ENCODE data around the gene WDR72. TPM values are rescaled to one million over a fixed set of nuclear protein-coding genes. Genes with fewer than 3 reads are reported as not detected.
"Not testable (repeated sequence)": the region's sequence is repeated elsewhere in the genome, so short reads cannot be mapped to it uniquely, and the experiment has no call there.

WDR72 gene
- total RNA-seq: 0.34 TPM in 1 of 2 replicates, not detected in the other

DNA sequence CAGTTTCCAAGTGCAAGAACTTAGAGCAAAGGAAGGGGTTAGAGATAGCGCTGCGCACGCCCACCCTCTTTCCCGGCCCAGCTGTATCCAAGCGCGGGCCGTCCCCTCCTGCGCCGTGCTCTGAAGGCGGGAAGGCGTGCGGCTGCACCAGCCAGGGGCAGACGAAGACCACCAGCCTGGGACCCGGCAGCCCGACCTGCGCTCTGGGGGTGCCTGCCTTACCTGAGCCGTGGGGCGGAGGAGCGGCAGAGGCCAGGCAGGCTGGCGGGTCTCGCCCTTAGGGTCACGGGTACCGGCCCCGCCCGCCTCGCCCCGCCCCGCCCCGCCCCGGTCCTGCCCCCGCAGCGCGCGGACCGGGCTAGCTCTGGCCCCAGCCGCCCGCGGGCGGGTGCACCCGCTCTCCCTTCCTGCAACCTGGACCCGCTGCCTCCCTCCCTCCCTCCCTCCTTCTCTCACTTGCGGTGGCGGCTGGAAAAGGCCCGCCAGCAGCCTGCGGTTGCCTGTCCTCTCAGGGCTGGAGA, at the start of gene WDR72:
Gene WDR72, minus strand, starts transcription at position 253 of the 521 bp plus-strand sequence. CDS start 26,514 bp downstream, outside the sequence.
- DNase-seq (ENCODE audit: extremely low read depth, low read depth, low spot score): no peak

DNA sequence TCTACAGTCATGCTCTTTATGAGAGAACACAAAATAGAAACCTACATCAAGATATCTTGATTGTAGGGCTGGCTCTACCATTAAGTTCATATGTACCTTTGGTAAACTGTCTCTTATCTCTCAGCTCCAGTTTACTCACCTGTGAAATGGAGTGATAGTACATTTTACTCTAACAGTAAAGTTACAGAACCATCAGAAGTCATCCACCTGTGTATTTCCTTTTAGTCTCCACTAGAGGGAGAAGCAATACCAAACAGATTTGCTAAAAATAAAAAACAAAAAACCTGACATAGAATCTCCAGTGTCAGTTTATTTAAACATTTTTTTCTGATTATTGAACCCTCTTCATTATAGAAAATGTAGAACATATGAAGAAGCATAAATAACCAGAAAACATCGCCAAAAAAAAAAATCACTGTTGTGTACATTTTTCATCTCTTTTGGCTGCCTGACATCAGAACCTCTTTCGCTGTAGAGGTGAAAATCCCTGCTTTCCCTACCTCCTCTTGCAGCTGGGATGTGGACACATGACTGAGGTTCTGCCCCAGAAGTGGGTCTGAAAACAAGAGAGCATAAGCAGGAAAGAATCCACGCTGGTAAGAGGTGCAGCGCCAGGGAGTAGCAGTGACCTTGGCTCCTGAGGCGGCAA, 48.7 kb upstream of the WDR72 start:
- DNase-seq (ENCODE audit: extremely low read depth, low read depth, low spot score): no peak

DNA sequence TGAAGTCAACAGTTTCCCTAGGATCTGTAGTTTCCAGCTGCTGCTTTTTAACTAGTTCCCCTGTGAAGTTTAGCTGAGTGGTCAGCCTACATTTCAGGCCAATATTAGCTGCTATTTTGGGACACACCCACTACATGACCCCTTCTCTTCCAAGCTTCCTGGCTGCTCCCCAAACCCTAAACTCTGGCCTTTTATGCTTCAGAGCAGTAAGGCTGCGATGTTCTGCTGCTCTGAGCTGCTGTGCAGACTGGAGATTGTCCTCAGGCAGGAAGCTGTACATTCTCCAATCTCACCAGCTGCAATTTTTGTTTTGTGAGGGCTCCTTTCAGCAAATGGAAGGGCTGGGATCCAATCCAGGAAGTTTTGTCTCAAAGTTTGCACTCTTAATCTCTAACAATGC, 48.0 kb upstream of the WDR72 start:
- no peak for DNase-seq (ENCODE audit: extremely low read depth, low read depth, low spot score)

DNA sequence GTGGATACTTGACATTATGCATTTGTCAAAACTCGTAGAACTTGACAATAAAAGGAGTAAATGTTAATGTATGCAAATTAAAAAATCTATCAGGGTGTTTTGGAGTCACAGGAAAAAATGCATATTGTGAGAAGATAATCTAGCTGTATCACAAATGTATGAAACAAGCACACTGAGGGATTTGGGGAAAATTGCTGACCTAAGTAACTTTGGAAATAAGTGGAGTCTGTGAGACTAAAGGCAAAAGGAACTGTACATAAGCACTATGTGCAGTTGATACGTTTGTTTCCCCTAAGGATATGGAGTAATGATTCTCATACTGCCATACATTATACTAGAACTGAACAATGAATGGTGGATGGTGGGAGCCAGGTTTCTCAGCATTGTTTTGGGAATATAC, 43.2 kb upstream of the WDR72 start:
- no peak for DNase-seq (ENCODE audit: extremely low read depth, low read depth, low spot score)

DNA sequence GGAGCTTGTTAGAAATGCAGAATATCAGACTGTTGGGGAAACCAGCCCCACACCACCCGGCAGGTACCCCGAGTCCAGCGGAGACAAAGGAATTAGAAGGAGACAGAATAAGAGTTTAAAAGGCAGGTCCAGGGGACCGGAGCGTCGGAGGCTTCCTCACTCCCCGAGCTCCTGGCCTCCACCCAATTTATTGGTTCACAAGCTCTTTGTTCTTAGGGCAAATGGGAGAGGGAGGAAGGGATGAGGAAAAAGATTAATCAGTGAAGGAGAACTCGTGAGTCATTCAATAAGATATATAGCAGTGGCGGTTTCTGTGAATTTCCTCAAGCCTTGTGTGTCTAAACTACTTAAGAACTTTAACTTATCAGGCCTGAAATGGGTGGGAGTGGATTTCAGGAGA, 32.1 kb upstream of the WDR72 start:
- no peak for DNase-seq (ENCODE audit: extremely low read depth, low read depth, low spot score)

DNA sequence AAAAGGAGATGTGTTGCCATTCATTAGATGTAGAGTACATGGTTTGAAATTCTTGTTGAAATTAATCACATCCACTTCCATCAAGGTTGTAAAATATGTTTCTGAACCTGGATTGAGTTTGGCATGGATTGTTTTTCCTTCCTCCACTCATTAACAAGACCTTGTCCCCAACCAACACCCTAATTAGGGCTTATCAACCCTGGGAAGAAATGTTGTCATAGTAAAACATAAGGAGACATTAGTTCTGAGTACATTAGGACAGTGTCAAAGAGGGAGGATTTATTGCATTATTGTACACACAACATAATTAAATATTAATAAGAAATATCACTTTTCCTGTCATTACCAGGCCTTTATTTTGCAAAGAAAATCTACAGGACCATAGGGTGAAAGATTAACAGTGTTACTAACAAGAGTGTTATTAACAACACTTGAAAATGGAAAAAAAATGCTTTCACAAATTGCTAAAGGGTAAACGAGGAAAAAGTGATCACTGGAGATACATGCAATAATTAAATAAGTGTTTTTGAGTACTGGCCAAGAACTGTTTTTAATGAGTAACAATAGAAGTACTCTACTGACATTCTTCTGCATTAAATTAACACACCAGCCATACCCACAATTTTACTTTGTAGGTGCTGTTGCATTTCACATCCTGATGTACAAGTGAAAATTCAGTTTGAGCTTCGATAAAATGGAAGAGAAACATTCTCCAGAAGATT, 30.4 kb upstream of the WDR72 start:
- DNase-seq (ENCODE audit: extremely low read depth, low read depth, low spot score): no peak

DNA sequence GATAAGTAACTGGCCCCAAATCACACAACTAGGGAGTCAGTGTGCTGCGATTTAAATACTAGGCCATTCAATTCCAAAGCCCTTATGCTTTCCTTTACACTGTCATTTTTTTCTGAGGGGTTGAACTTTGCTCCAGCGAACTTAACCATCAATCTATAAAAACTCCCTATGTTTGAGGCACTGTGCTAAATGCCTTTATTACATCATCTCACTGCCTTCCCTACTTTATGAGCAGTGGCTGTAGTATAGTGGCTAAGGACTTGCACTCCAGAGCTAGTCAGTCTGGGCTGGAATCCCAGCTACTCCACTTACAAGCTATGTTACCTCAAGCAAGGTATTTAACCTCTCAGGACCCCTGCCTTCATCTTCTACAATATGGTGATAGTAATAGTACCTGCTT, 26.9 kb upstream of the WDR72 start:
- no peak for DNase-seq (ENCODE audit: extremely low read depth, low read depth, low spot score)

DNA sequence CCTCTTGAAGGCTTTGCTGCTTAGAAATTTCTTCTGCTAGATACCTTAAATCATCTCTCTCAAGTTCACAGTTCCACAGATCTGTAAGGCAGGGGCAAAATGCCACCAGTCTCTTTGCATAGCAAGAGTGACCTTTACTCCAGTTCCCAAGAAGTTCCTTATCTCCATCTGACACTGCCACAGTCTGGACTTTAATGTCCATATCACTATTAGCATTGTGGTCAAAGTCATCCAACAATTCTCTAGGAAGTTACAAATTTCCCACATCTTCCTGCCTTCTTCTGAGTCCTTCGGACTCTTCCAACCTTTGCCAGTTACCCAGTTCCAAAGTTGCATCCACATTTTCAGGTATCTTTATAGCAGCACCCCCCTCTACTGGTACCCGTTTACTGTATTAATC, 25.8 kb upstream of the WDR72 start:
- DNase-seq (ENCODE audit: extremely low read depth, low read depth, low spot score): not testable (repeated sequence)

DNA sequence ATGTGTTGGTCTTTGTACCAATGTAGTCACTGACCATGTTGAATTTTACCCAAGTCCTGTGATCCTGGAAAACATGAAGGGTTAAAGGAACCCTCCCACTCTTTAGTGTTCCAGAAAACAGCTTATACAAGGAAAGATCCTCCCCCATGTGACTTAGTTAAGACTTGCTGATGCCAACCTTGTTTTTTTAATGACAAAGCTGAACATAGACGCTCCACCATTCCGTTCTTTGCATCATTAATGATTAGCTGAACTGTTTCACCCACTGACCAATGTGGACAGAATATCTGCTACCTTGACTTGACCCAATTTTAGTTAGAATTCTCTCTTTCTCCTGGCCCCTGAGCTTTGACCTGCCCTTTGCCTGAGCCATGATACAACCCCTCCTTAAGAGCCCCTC, 3.5 kb upstream of the WDR72 start:
- DNase-seq (ENCODE audit: extremely low read depth, low read depth, low spot score): no peak

DNA sequence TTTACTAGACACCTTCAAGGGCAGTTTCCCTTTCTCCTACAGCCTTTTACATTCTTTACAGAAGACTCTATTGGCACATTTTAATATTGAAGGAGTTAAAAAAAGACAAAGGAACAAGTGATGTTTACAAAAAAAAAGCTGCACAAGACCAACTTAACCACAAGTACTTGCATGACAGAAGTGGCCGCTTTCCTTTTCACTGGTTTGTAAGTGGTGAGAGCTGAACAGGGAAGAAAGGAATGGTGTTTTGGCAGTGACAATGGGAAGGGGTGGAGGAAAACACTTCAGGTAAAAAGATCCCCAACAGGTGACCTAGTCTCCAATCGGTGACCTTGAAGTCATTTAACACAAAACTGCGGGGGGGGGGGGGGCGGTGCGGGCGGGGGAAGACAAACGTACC, 1.1 kb downstream of the WDR72 start:
- no peak for DNase-seq (ENCODE audit: extremely low read depth, low read depth, low spot score)

DNA sequence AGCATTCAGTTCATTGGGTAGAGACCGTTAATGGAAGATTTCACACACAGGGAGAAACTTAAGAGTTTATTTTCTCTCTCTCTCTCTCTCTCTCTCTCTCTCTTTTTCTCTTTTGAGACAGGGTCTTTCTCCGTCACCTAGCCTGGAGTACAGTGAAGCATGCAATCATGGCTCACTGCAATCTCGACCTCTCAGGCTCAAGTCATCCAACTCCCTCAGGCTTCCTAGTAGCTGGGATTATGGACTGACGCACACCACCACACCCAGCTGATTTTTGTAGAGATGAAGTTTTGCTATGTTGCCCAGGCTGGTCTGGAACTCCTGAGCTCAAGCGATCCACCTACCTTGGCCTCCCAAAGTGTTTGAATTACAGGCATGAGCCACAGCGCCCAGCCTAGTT, 1.6 kb downstream of the WDR72 start:
- no peak for DNase-seq (ENCODE audit: extremely low read depth, low read depth, low spot score)

DNA sequence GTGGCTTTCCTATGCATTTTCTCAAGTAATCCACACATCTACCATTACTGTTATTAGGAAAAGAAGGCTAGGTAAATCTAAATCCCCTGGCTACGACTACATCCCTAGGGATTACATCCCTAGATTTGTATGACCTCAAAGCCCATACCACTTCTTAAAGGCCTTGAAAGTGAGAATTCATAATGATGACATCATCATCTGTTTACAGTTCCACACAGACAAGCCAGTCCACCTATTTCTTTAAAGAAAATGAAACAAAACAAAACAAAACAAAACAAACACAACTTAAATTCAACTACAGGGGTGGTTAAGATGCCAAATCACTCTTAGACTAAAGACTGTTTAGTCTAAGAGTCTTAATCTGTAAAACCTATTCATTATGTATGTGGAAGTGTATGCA, 5.7 kb downstream of the WDR72 start:
- no peak for DNase-seq (ENCODE audit: extremely low read depth, low read depth, low spot score)

DNA sequence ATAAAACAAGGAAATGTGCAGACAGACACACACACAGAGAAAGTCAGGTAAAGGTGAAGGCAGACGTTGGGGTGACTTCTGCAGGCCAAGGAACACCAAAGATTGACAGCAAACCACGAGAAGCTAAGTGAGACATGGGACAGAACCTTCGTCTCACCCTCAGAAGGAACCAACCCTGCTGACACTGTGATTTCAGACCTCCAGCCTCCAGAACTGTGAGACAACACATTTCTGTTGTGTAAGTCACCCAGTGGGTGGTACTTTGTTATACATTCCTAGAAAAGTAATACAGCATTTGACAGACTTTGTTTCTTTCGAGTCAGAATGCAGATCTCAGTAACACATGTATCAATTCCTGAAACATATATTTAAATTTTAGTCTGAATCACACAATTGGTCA, 7.1 kb downstream of the WDR72 start:
- DNase-seq (ENCODE audit: extremely low read depth, low read depth, low spot score): no peak

DNA sequence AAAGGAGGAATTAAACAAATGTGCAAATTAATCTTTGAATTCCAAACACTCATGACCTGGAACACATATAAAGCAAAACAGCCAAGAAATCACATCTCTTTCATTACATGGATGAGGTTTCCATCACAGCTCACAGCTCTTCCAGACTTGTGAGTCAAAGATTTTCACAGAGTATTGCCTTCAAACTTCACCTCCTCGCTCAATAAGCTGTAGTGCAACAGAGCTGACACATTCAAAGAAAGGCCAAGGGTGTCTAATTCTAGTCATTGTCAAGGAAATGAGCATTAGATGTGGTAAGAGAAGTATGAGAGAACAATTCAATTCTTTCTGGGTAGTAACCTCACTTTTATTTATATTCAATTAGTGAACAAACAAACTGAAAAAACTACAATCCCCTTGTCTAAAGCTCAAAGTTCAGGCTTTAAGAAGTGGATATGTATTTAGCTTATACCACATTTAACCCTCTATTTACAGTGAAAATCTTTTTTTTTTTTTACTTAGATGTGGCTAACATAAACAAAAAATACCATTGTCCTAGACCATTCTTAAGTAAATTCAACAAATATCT, 11.9 kb downstream of the WDR72 start:
- DNase-seq (ENCODE audit: extremely low read depth, low read depth, low spot score): no peak

DNA sequence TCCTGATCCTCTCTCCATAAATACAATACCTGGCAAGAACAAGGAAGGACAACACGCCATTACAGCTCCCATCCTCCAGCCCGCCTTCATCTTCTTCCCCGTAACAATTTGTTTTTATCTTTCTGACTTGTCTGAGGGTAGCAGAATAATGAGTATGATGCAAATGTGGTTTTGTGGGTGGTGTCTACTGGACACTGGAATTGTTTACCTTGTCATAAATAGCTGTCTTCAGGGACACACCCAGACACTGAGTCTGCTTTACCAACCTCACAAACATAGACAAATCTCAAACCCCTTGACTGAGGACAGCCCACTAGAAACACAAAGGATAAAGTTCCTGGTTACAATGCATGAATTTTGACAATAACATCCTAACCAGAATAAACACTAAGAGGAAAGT, 13.4 kb downstream of the WDR72 start:
- DNase-seq (ENCODE audit: extremely low read depth, low read depth, low spot score): no peak

DNA sequence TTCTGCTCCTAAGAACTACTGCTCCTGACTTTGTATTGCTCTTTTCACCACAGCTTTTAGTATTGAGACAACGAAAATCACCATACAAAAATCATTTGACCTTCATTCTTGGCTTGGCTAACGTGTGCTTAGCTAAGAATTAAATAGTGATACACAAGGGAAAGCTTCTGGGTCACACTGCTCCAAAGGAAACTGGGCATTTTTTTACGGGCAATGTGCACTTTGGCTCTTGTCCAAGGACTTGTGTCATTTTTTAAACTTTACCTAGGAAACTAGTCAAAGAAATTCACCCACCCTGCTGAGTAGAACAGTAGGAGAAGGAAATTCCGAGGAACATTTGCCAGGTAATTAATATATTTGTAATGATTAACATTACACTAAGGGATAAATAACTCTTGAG, 19.8 kb downstream of the WDR72 start:
- DNase-seq (ENCODE audit: extremely low read depth, low read depth, low spot score): no peak

DNA sequence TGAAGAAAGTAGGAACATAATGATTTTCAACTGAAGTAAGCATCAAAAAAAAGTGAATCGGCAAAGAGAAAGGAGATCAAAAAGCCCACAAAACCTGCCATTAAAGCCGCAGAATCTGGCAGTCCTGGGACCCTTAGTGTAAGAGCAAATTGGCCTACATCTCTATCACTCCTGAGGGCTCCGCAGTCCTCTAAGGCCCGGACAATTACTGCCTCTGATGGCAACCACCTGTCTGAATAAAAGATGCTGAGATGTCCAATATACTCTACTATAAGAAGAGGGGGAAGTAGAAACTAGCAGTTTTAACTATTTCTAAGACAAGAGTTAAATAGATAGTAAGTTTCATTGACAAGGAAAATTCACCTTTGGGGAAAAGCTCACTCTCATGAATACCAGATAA, 20.3 kb downstream of the WDR72 start:
- no peak for DNase-seq (ENCODE audit: extremely low read depth, low read depth, low spot score)

DNA sequence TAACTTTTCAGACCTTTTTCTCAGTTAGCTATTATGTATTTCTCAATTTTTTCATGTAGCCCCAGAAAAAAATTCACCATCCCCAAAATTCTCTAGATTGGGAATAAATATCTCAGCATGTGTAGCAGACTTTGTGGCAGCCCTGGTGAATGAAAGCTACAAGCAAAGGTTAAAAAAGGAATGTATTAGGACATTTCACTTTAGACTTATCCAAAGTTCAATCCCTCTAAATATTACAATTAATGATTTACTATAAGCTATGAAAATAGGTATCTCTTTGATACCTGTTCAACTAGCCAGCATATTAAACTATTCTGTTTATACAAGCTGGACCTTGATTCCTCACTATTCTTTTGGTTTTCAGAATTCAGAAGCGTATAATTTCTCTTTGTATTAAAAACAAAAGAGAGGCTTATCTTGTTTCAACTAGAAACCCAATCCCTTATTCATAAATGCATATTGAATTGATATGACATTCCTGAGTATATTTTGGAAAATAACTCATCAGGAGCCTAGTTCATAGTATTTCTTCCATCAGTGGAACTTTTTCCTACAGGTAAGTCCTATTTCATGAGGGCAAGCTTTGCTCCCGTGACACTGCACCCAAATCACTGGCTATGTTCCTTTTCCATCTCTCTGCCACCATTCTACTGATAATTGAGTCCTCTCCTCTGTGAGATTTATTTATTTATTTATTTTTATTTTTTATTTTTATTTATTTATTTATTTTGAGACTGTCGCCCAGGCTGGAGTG, 38.0 kb downstream of the WDR72 start:
- DNase-seq (ENCODE audit: extremely low read depth, low read depth, low spot score): no peak

DNA sequence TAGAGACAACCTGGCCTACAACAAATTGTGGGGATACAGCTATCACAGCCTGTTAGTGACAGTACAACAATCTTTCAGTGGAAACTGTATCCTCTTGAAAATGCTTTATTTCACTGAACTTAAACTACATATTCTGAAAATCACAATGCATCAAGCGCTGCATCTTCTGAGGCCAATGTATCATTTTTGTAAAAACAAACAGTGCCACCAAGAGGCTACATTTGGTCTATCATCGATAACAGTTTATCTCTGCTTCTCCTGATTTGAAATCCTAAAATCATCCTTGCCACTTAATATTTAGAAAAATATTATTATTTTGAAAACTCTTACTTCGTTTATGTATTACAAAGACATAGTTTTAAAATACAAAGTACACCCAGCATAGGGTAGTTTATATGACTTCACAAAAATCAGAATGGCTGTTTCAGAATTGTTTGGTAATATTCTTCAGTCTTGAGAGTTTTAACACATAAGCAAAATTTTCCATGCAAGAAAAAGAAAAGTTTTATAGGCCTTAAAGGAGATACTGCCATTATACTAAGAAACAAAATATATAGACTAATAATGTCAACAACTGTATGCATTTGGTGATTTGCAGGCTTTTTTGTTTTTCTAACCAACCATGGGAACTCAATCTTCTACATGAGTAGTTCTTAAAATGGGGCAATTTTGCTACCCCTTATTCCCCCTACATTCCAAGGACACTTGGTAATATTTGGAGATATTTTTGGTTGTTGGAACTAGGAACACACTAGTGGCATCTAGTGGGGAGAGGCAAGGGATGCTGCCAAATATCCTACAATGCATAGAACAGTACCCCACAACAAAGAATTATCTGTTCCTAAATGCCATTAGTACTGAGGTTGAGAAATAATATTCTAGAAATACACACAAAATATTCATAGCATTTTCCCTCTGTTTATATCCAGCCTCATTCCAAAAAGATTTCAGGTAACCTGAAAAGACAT, 42.3 kb downstream of the WDR72 start:
- no peak for DNase-seq (ENCODE audit: extremely low read depth, low read depth, low spot score)

DNA sequence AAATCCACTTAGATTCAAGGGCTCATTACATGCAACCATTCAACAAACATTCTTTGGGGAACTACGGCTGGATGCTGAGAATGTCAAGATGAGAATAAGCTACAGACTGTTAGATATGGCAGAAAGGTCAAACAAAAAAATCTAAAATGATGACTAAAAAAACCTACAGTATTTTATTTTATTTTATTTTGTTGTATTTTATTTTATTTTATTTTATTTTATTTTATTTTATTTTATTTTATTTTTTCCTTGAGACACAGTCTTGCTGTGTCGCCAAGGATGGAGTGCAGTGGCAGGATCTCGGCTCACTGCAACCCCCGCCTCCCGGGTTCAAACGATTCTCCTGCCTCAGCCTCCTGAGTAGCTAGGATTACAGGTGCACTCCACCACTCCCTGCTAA, 46.2 kb downstream of the WDR72 start:
- no peak for DNase-seq (ENCODE audit: extremely low read depth, low read depth, low spot score)

All from glomerular endothelial cell (primary cell).